Endothelial cell (in vitro differentiated cells): Measurements from ENCODE around the gene MAGI2. TPM values are rescaled to one million over a fixed set of nuclear protein-coding genes. Genes with fewer than 3 reads are reported as not detected.

ENCODE experiments used
- DNase-seq: peaks from one replicate; pipeline ENCODE4 v3.0.0; 2021; ENCODE audit warnings: low spot score
- H3K27ac Mint-ChIP-seq: one replicate; pipeline ENCODE4 v1.8.0; 2021; ENCODE audit warnings: mixed read lengths, inconsistent platforms; ENCODE audit not compliant: unreplicated experiment
- H3K27me3 Mint-ChIP-seq: one replicate; pipeline ENCODE4 v1.8.0; 2021; ENCODE audit warnings: mild to moderate bottlenecking, moderate library complexity, mixed read lengths, inconsistent platforms; ENCODE audit not compliant: unreplicated experiment
- H3K36me3 Mint-ChIP-seq: one replicate; pipeline ENCODE4 v1.8.0; 2021; ENCODE audit warnings: mild to moderate bottlenecking, low read depth, mixed read lengths, inconsistent platforms; ENCODE audit not compliant: unreplicated experiment
- H3K4me1 Mint-ChIP-seq: one replicate; pipeline ENCODE4 v1.8.0; 2021; ENCODE audit warnings: mild to moderate bottlenecking, mixed read lengths, inconsistent platforms; ENCODE audit not compliant: unreplicated experiment
- H3K4me3 Mint-ChIP-seq: one replicate; pipeline ENCODE4 v1.8.0; 2021; ENCODE audit warnings: mild to moderate bottlenecking, mixed read lengths, inconsistent platforms; ENCODE audit not compliant: unreplicated experiment
- H3K9me3 Mint-ChIP-seq: one replicate; pipeline ENCODE4 v1.8.0; 2021; ENCODE audit warnings: mixed read lengths, inconsistent platforms; ENCODE audit not compliant: unreplicated experiment
- total RNA-seq: library from RNA; stranded (reverse); fragmentation: NEBNext Ultra II Directional; extraction: Animal tissue kit (Norgen Biotek cat#: 25700); gene quantifications from one replicate; pipeline ENCODE4 v1.2.1, GENCODE V29; 2021; ENCODE audit not compliant: unreplicated experiment
- TF ChIP-seq, protein P1 (sequence below): fragments of 200-600 bp; sonication (generic); IDR thresholded peaks from one replicate; pipeline ENCODE4 v1.5.0; 2021; ENCODE audit warnings: antibody characterized with exemption; ENCODE audit not compliant: unreplicated experiment

MAGI2 gene
- total RNA-seq, 1 donor from 2014 or later, result 6.3 TPM

DNA sequence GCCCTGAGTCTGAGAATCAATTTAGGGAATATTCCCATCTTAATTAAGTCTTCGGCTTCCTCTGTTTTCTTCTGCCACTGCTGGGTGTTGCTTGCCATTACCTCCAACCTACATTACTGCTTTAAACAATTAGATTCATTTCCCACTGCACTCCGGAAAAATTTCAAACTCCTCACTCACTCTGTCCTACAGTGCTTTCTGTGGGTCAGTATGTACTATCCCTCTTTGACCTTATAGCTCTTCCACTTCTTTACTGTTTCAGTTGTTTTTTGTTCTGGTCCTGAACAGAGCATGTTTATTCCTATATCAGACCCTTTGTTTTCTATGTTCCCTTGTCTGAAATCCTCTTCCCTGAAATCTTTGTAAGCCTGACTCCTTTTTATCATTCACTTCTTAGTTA, 160.6 kb downstream of the MAGI2 start:
- Mint-ChIP-seq H3K4me1 (no peaks in the 10 kb centered on the region), H3K27me3 (no peaks in the 10 kb centered on the region), H3K9me3 (no peaks in the 10 kb centered on the region), H3K27ac (no peak overlapping the region), H3K36me3 (no peaks in the 10 kb centered on the region), H3K4me3 (no peak overlapping the region)
- TF ChIP-seq, protein P1, sequence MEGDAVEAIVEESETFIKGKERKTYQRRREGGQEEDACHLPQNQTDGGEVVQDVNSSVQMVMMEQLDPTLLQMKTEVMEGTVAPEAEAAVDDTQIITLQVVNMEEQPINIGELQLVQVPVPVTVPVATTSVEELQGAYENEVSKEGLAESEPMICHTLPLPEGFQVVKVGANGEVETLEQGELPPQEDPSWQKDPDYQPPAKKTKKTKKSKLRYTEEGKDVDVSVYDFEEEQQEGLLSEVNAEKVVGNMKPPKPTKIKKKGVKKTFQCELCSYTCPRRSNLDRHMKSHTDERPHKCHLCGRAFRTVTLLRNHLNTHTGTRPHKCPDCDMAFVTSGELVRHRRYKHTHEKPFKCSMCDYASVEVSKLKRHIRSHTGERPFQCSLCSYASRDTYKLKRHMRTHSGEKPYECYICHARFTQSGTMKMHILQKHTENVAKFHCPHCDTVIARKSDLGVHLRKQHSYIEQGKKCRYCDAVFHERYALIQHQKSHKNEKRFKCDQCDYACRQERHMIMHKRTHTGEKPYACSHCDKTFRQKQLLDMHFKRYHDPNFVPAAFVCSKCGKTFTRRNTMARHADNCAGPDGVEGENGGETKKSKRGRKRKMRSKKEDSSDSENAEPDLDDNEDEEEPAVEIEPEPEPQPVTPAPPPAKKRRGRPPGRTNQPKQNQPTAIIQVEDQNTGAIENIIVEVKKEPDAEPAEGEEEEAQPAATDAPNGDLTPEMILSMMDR, result no peak
- no peak for DNase-seq

DNA sequence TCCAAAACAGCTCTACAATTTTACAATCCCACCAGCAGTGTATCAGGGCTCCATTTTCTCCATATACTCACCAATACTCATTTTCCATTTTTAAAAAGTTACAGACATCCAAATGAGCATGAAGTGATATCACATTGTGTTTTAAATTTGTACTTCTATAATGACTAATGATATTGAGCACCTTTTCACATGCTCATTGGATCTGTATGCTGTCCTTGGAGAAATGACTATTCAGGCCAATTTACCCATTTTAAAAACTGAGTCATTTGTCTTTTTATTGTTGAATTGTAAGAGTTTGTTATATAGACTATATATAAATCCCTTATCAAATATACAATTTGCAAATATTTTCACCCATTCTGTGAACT, 162.0 kb downstream of the MAGI2 start:
- DNase-seq, result no peak
- TF ChIP-seq, protein P1, result no peak
- Mint-ChIP-seq H3K9me3 (no peaks in the 10 kb centered on the region), H3K27me3 (no peaks in the 10 kb centered on the region), H3K27ac (no peak overlapping the region), H3K4me3 (no peak overlapping the region), H3K36me3 (no peaks in the 10 kb centered on the region), H3K4me1 (no peaks in the 10 kb centered on the region)

DNA sequence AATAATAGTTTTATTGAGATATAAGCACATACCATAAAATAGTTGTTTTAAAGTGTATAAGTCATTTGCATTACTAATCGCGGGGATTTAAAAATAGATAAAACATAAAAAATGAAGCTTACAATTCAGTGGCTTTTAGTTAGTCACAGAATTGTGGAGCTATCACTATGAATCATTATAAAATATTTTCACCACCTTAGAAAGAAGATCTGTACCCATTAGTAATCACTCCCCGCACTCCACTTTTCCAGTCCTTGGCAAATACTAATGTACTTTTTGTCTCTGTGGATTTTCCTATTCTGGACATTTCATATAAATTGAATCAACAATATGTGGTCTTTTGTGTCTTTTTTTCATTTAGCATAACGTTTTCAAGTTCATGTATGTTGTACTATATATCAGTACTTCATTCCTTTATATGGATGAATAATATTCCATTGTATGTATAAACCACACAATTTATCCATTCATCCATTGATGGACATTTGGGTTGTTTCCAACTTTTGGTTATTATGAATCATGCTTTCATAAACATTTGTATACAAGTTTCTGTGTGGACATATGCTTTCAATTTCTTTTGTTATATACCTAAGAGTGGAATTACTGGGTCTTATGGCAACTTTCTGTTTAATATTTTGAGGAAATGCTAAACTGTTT, 162.5 kb downstream of the MAGI2 start:
- H3K4me3 Mint-ChIP-seq, result no peak overlapping the region
- H3K9me3 Mint-ChIP-seq, result no peaks in the 10 kb centered on the region
- TF ChIP-seq, protein P1, result no peak
- peaks cover under 1% of the 10 kb centered on the region for H3K4me1 Mint-ChIP-seq
- no peak overlapping the region for H3K27ac Mint-ChIP-seq
- H3K27me3 Mint-ChIP-seq, result no peaks in the 10 kb centered on the region
- H3K36me3 Mint-ChIP-seq, result no peaks in the 10 kb centered on the region
- no peak for DNase-seq

DNA sequence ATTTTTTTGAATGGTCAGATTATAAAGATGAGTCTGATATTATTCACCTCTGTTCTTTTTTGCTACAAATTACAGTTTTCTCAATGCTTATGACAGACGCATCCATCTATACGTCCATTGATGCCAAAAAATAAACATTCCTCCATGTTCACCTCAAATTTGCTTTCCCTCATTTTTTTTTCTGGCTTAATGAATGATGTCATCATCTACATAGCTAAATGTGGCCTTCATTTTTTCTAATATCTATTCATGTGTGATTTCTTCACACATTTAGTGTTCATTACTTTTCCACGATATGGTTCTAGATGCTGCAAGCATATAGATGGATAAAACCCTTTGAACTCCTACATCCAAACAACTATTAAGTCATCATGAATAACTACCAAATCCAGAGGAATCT, 163.1 kb downstream of the MAGI2 start:
- TF ChIP-seq, protein P1, result no peak
- H3K27me3 Mint-ChIP-seq, result no peaks in the 10 kb centered on the region
- H3K4me3 Mint-ChIP-seq, result no peak overlapping the region
- DNase-seq, result no peak
- H3K27ac Mint-ChIP-seq, result no peak overlapping the region
- H3K9me3 Mint-ChIP-seq, result no peaks in the 10 kb centered on the region
- no peaks in the 10 kb centered on the region for H3K36me3 Mint-ChIP-seq
- peaks cover 3% of the 10 kb centered on the region for H3K4me1 Mint-ChIP-seq

DNA sequence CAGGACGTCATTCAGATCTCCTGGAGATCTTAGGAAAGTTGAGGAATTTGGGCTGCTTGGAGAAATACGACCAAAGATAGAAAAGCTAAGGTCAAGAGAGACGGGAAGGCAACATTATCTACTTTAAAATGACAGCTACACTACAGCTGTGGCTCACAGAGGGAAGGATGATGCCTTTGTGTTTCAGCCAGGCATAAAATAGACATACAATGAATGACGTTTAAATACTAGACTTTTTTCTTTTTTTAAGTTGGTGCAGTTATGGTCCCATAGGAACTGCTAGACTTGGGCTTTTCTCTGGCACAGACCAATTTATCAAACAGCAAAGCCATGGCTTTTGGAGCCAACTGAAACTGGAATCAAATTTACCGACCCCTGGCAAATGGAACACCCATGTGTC, 164.8 kb downstream of the MAGI2 start:
- no peak for DNase-seq
- TF ChIP-seq, protein P1, result no peak
- Mint-ChIP-seq H3K36me3 (no peaks in the 10 kb centered on the region), H3K27ac (no peak overlapping the region), H3K4me1 (peaks cover 3% of the 10 kb centered on the region), H3K9me3 (no peaks in the 10 kb centered on the region), H3K27me3 (no peaks in the 10 kb centered on the region), H3K4me3 (no peak overlapping the region)
